Right kidney (tissue), 1 donor: ENCODE data around the gene TUBGCP6.
"Not testable (repeated sequence)": the region's sequence is repeated elsewhere in the genome, so short reads cannot be mapped to it uniquely, and the experiment has no call there.

Experiments used
- DNase-seq: peaks from one replicate; pipeline ENCODE4 v3.0.0-alpha.2; 2016

Gene TUBGCP6

GRCh38 chr22:50280022-50280707 is 35.3 kb upstream of the TUBGCP6 start:
- DNase-seq = no peak

GRCh38 chr22:50278956-50279619 is 34.3 kb upstream of the TUBGCP6 start:
- no peak for DNase-seq

- no peak for DNase-seq
These were observed 33.6 kb upstream of the TUBGCP6 start for GRCh38 chr22:50278461-50278860.

- DNase-seq = no peak
These were observed 32.9 kb upstream of the TUBGCP6 start for GRCh38 chr22:50277761-50278160.

- no peak for DNase-seq
These were observed 31.3 kb upstream of the TUBGCP6 start for GRCh38 chr22:50276143-50276542.

GRCh38 chr22:50275181-50276055 is 30.6 kb upstream of the TUBGCP6 start:
- no peak for DNase-seq

GRCh38 chr22:50274771-50275170 is 29.9 kb upstream of the TUBGCP6 start:
- DNase-seq = no peak

- no peak for DNase-seq
These were observed 29.5 kb upstream of the TUBGCP6 start for GRCh38 chr22:50274311-50274710.

GRCh38 chr22:50273781-50274180 is 29.0 kb upstream of the TUBGCP6 start:
- not testable (repeated sequence) for DNase-seq

- DNase-seq = not testable (repeated sequence)
These were observed 28.5 kb upstream of the TUBGCP6 start for GRCh38 chr22:50273352-50273751.

GRCh38 chr22:50272044-50272802 is 27.4 kb upstream of the TUBGCP6 start:
- no peak for DNase-seq

GRCh38 chr22:50271519-50271970 is 26.7 kb upstream of the TUBGCP6 start:
- peak; percentile 73 for DNase-seq

- peak; percentile 80 for DNase-seq
These were observed 26.0 kb upstream of the TUBGCP6 start for GRCh38 chr22:50270666-50271394.

GRCh38 chr22:50269970-50270665 is 25.3 kb upstream of the TUBGCP6 start, which contains the start of gene MAPK11:
MAPK11 (minus strand) TSS chr22:50270380; CDS start chr22:50270292, 88 bp downstream.
- no peak for DNase-seq

- no peak for DNase-seq
These were observed 24.7 kb upstream of the TUBGCP6 start for GRCh38 chr22:50269573-50269969.

- DNase-seq = no peak
These were observed 23.9 kb upstream of the TUBGCP6 start for GRCh38 chr22:50268655-50269113.

- DNase-seq = no peak
These were observed 23.0 kb upstream of the TUBGCP6 start for GRCh38 chr22:50267591-50268390.

- DNase-seq = no peak
These were observed 22.2 kb upstream of the TUBGCP6 start for GRCh38 chr22:50266994-50267393.

- no peak for DNase-seq
These were observed 20.3 kb upstream of the TUBGCP6 start for GRCh38 chr22:50264946-50265669.
